Spleen (tissue), 7 donors: ENCODE results near the gene ALDH1A2.

Experiments used
- POLR2A ChIP-seq, 3 donors: fragments of 450-650 bp; IDR thresholded peaks; one replicate each; pipeline ENCODE4 v1.5.1; 2017; ENCODE audit warnings: antibody characterized with exemption in 3 of 3, mild to moderate bottlenecking in 1 of 3
- TF ChIP-seq, protein P1 (sequence below), 11 experiments: fragments of 200-600 bp in 7 of 11; fragments of 450-650 bp in 4 of 11; sonication (generic) in 4 of 11; IDR thresholded peaks in 8 of 11; conservative IDR thresholded peaks in 3 of 11; 1 replicate in 7 of 11; 2 replicates in 4 of 11; pipeline versions ENCODE4 v1.4.0 to v1.8.0; 2016 to 2021; ENCODE audit warnings: antibody characterized with exemption in 11 of 11, inconsistent platforms in 4 of 11, mild to moderate bottlenecking in 1 of 11
- donor health status: DM: no; HTN: no; CAD: no; lungs with moderate emphysema.
- donor health status: DM: no; HTN: no; CAD: no.
- donor health status: DM: no; HTN: no; CAD: no.

DNA sequence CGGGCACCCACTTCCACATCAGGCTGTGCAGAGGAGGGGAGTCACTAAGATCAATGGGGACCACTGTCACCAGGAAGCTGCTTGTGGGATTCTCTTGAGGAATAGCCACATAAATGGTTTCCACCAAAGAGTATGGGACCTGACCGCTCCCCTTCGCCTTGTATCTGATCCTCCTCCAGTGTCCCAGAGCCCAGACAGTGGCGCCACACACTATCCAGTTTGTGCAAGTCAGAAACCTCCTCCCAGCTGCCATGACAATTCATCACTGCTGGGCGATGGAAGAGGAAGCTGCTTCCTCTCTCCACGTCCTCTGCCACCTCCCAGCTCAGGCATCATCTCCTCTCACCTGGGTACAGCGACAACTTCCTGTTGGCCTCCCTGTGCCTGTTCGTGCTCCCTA, 147.5 kb downstream of the ALDH1A2 start:
- TF ChIP-seq, protein P1, sequence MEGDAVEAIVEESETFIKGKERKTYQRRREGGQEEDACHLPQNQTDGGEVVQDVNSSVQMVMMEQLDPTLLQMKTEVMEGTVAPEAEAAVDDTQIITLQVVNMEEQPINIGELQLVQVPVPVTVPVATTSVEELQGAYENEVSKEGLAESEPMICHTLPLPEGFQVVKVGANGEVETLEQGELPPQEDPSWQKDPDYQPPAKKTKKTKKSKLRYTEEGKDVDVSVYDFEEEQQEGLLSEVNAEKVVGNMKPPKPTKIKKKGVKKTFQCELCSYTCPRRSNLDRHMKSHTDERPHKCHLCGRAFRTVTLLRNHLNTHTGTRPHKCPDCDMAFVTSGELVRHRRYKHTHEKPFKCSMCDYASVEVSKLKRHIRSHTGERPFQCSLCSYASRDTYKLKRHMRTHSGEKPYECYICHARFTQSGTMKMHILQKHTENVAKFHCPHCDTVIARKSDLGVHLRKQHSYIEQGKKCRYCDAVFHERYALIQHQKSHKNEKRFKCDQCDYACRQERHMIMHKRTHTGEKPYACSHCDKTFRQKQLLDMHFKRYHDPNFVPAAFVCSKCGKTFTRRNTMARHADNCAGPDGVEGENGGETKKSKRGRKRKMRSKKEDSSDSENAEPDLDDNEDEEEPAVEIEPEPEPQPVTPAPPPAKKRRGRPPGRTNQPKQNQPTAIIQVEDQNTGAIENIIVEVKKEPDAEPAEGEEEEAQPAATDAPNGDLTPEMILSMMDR (IDR thresholded peaks at IDR 0.05 in 8 of 11, conservative IDR thresholded peaks at IDR 0.05 in 3 of 11) = no peak
- TF ChIP-seq POLR2A (IDR thresholded peaks at IDR 0.05) = no peak
